HG02840 (cell line): ENCODE measurements around the gene MED15.
"Not testable (repeated sequence)": the region's sequence is repeated elsewhere in the genome, so short reads cannot be mapped to it uniquely, and the experiment has no call there.

Experiments
- ATAC-seq: cut with Tn5 transposase; IDR thresholded peaks from one replicate; pipeline ENCODE4 v1.9.1; 2021; ENCODE audit warnings: mild to moderate bottlenecking, moderate library complexity, moderate number of reproducible peaks; ENCODE audit not compliant: unreplicated experiment, low FRiP score

Gene MED15

GRCh38 chr22:20528405-20528978 is 21.1 kb downstream of the MED15 start:
- no peak for ATAC-seq

GRCh38 chr22:20530368-20531153 is 23.2 kb downstream of the MED15 start:
- no peak for ATAC-seq

- ATAC-seq: no peak
Measured at GRCh38 chr22:20531154-20531403, 23.7 kb downstream of the MED15 start.

- no peak for ATAC-seq
Measured at GRCh38 chr22:20531404-20532201, 24.2 kb downstream of the MED15 start.

- ATAC-seq: no peak
Measured at GRCh38 chr22:20532256-20532993, 25.0 kb downstream of the MED15 start.

- ATAC-seq: no peak
Measured at GRCh38 chr22:20533095-20533878, 25.9 kb downstream of the MED15 start.

GRCh38 chr22:20533879-20534265 is 26.5 kb downstream of the MED15 start:
- no peak for ATAC-seq

GRCh38 chr22:20536590-20537324 is 29.3 kb downstream of the MED15 start:
- no peak for ATAC-seq

GRCh38 chr22:20537325-20537756 is 29.9 kb downstream of the MED15 start:
- ATAC-seq: no peak

GRCh38 chr22:20537983-20538382 is 30.6 kb downstream of the MED15 start:
- ATAC-seq: no peak

- not testable (repeated sequence) for ATAC-seq
Measured at GRCh38 chr22:20538875-20539274, 31.5 kb downstream of the MED15 start.

GRCh38 chr22:20542055-20542454 is 34.6 kb downstream of the MED15 start:
- no peak for ATAC-seq

GRCh38 chr22:20542736-20543135 is 35.3 kb downstream of the MED15 start:
- no peak for ATAC-seq

- ATAC-seq: not testable (repeated sequence)
Measured at GRCh38 chr22:20545318-20545634, 37.9 kb downstream of the MED15 start.

- ATAC-seq: no peak
Measured at GRCh38 chr22:20545681-20546521, 38.5 kb downstream of the MED15 start.

- ATAC-seq: no peak
Measured at GRCh38 chr22:20546541-20546950, 39.1 kb downstream of the MED15 start.

- no peak for ATAC-seq
Measured at GRCh38 chr22:20547029-20547428, 39.6 kb downstream of the MED15 start.

GRCh38 chr22:20548806-20549205 is 41.4 kb downstream of the MED15 start:
- no peak for ATAC-seq
